HG02970 (cell line): ENCODE data around the gene GPR139.

Source experiments
- ATAC-seq: cut with Tn5 transposase; IDR thresholded peaks from one replicate; pipeline ENCODE4 v1.9.1; 2021; ENCODE audit warnings: mild to moderate bottlenecking, moderate library complexity, moderate number of reproducible peaks; ENCODE audit not compliant: unreplicated experiment, low FRiP score

Gene GPR139

DNA sequence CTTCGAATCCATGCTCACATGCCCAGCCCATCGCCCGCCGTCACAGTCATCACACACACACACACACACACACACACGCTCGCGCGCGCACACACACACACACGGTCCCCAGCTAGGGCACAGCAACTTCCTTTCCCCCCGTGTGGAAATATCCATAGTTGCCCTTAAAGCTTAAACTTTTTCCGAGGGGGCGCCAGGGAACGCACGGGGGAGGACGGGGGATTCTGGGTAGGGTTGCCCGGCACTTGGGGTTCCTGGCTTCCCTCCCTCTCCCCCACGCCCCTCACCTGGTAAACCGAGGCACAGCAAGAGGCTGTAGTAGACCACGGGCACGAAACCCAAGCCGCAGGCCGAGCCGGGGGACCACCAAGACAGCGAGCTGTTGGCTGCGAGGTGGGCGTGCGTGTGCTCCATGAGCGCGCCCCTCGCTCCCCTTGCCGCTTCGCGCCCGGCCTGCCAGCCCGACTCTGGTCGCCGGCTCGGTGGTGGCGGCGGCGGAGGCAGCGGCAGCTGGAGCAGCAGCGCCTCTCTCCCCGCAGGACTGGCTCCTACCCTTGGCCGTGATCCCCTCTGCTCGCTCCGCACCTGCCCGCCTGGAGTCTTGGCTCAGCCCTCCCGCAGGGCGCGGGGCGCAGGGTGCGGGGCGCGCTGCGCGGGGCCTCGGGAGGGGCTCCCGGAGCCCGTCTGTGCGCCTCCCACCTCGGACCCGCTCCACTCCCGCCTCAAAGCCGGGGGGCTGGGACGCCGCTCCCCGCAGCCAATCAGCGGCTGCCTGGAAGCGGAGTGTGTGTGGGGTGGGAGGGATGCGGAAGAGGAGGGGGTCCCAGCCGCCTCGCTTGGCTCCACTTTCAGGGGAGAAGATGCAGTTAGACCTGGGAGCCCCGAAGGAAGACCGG, at the start of gene GPR139:
Gene GPR139 (minus strand): TSS at position 688 of the 896 bp plus-strand sequence. CDS start 274 bp downstream, at position 414.
- ATAC-seq, result no peak

DNA sequence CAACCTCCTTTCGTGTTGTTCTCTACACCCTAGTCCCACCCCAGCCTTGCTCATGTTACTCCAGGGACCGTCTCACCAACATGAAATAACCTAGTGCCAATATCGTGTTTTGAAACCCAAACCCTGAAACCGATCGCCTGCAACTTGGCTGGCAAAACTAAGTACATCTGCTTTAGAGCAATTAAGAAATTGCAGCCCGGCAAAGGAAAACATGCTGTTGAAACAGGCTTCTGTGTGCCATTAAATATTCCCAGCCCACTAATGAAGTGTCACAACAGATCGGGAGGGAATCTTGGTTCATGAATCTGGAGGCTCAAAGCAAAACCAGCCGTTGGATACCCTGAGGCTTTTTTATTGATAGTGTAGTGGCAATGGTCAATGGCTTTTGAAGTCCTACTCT, 48.3 kb upstream of the GPR139 start:
- no peak for ATAC-seq

DNA sequence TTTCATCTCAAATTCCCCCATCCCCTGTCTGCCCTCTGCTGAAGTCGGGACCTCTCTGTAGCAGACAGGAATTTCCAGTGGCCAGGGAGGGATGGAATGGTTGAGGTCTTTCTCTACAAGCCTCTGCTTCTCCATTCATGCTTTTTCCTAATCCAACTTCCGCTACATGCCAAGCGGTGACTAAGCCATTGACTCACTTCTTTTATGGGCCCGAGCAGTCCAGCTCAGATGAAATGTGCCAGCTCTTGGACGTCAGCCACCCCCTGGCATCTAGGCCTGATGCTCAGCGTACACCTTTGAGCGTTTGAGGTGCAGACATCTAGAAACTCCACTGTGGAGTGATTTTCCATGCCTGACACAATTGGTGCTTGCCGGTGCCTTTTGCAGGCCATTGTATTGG, 40.7 kb upstream of the GPR139 start:
- no peak for ATAC-seq

GRCh38 chr16:20111143-20111542, 37.5 kb upstream of the GPR139 start:
- ATAC-seq, result no peak

GRCh38 chr16:20107083-20107482, 33.4 kb upstream of the GPR139 start:
- ATAC-seq, result no peak

DNA sequence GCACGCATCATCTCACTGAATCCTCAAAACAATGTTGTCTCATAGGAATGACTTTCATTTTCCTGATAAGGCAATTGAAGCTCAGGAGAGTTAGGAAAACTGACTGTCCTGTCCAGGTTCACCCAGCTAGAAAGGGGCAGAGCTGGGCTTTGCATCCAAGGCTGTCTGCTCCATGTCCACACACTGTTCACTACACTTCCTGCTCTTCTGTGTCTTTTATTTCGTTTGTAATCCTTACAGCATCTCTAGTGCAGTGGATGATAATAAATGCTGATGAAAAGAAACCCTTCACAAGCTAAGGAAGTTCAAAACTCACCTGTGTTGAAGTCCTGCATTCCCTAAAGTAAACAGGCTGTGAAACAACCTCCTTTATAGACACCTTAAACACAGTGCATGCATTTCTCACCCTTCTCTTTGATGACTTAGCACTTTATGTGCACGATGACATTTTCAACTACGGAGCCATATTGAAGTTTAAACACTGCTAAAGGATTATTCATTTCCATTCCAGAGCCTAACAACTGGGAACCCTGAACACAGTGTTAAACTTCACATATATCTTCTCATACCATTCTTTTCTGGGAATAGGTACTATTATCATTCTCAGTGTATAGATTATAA, 31.0 kb upstream of the GPR139 start:
- no peak for ATAC-seq

DNA sequence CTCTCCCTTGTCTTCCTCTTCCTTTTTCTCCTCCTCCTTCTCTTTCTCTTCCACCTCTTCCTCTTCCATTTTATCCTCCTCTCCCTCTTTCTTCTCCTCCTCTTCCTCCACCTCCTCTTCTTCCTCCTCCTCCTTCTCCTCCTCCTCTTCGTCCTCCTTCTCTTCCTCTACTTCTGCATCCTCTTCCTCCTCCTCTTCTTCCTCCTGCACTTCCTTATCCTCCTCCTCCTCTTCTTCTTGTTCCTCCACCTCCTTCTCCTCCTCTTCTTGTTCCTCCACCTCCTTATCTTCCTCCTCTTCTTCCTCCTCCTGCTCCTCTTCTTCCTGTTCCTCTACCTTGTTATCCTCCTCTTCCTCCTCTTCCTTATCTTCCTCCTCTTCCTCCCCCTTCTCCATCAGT, 28.8 kb upstream of the GPR139 start:
- ATAC-seq, result no peak

- no peak for ATAC-seq
These were observed 28.3 kb upstream of the GPR139 start for GRCh38 chr16:20102021-20102420.

DNA sequence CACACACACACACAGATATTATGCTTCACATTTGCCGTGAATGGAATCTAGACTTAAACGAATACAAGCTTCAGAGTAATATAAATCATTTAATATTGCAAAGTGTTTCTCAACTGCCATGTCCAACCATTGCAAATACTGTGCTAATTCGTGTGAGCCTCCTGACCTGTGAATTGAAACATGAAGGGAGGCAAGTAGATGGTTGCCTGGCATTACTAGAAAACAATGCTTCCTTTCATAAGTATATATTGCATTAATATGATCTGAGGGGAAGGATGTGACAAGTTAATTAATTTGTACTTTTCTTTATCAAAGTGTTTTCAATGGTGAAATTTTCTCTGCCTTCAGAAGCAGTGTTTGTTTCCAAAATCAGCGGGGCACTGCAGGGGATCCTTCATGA, 25.7 kb upstream of the GPR139 start:
- no peak for ATAC-seq

- ATAC-seq, result no peak
These were observed 20.5 kb upstream of the GPR139 start for GRCh38 chr16:20094157-20094556.

DNA sequence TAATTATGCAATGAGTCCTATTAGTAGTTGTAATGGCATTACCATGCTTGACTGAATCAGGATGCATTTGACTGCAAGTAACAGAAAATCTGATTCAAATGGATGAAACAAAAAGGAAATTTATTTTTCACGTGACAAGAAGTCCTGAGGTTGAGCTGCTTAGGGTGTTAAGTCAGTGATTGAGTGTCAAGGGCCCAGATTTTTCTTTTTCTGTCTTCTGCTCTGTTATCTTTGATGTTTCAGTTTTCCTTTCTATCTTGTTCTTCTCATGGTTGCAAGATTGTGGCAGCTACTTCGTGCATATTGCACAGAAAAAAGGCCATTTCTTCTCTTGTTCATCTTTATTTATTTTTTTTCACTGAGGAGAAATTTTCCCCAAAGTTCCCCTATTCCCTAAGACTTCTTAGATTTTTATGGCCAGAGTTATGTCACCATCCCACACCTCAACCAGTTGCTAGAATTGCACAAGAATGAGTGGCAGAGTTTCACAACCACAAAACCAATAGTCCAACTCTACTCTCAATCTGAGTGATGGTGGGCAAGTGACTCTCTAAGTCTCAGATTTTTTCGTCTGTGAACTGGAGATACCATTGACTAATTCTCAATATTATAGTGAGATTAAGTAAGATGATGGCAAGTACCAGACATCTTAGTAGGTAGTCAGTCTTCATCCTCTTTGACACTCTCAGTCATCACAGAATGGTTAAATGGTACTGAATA, 15.7 kb upstream of the GPR139 start:
- no peak for ATAC-seq

- no peak for ATAC-seq
These were observed 11.0 kb upstream of the GPR139 start for GRCh38 chr16:20084624-20085226.

- ATAC-seq, result no peak
These were observed 5.4 kb upstream of the GPR139 start for GRCh38 chr16:20079106-20079505.

GRCh38 chr16:20075243-20075642, 1.6 kb upstream of the GPR139 start:
- no peak for ATAC-seq

DNA sequence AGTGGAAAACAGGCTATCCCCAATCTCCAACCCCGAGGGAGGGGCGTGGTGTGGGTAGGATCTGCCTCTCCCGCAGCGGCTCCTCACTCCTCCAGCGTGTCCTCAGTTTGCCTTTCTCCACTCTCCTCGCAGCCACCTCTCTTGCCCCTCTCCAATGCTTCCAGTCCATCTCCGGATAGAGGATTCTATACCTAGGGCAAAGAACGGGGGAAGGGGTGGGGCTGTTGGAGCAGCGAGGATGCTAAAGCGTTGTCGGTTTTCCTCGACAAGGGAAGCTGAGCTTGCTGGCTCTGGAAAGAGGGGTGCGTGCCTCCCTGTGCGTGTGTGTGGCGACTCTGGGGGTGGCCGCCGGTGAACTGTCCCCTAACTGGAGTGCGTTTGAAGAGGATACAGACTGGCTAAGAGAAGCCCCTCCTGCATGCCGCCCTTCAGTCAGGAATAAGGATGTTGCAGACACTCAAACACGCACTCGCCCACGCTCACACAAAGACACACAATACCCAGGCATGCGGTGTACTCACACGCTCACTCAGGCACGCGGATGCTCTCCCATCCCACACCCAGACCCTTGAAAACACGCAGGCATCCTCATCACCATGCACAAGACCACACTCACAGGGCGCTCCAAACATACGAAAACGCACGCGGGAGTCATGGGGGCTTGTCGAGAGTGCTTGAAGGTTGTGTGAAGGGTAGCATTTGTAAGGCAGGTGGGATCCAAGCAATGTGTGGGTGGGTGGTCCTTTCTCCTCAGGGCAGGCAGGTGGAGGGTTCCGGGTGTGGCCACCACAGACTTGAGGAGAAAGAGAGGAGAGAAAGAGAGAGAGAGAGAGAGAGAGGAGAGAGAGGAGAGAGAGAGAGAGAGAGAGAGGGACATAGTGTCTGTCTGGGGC, 655 bp upstream of the GPR139 start:
- no peak for ATAC-seq

- no peak for ATAC-seq
These were observed 852 bp downstream of the GPR139 start for GRCh38 chr16:20072874-20073202.

- ATAC-seq, result no peak
These were observed 1.4 kb downstream of the GPR139 start for GRCh38 chr16:20072146-20072873.

DNA sequence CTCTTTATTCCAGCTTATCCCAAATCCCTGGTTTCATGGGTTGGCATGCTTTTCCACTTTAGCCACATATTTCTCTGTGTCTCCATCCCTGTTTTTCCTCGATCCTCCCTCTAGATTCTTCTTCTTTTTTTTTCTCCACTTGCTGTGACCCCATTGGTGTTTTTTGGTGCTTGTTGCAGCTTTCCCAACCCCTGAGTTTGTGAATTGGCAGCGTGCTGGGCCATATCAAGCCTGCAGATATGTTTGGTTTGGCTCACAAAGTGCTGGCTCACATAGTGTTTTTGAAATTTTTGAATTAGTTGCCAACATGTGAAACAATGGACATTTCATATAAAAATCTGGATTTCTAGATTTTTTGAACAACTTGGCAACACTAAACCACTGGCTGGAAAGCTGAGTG, 8.8 kb downstream of the GPR139 start:
- no peak for ATAC-seq

DNA sequence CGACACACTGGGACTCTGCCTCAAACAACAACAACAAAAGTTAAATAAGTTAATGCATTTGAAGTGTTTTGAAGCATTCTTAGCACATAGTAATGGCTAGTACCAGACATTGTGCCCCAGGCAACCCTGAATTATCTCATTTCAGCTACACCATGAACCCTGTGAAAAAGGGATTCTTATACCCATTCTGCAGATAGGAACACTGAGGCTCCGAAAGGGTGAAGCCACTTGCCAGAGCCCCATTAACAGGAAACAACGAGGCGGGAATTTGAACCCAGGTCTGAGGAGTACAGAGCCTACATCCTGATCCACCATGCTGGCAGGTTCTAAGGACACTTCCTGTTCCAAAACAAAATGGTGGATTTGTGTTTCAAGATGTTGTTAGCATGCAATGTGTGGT, 9.2 kb downstream of the GPR139 start:
- no peak for ATAC-seq
